CD8-positive, alpha-beta memory T cell (primary cell): Measurements from ENCODE around the gene FHL1. TPM values are rescaled to one million over a fixed set of nuclear protein-coding genes. Genes with fewer than 3 reads are reported as not detected.
"Not testable (repeated sequence)": the region's sequence is repeated elsewhere in the genome, so short reads cannot be mapped to it uniquely, and the experiment has no call there.

ENCODE experiments used
- CTCF ChIA-PET: fragments of 350-600 bp; sonication (Branson Sonifier 250); formaldehyde crosslinking; loops from one replicate; lab custom pipeline; 2021; ENCODE audit warnings: antibody characterized with exemption; lab: Charles Lee
- POLR2A ChIA-PET: fragments of 350-600 bp; sonication (Branson Sonifier 250); formaldehyde crosslinking; loops from one replicate; lab custom pipeline; 2021; ENCODE audit warnings: antibody characterized with exemption; lab: Charles Lee
- DNase-seq, 5 donors: peaks; one replicate each; pipeline versions ENCODE4 v3.0.0 to v3.0.0-alpha.2; 2020 to 2022; ENCODE audit warnings: mixed read lengths in 1 of 5
- H3K27ac ChIP-seq: one replicate; pipeline ENCODE4 v1.7.0; 2013; ENCODE audit warnings: low read depth, mild to moderate bottlenecking, low read length, moderate library complexity
- H3K27me3 ChIP-seq: 2 replicates; pipeline ENCODE4 v1.7.0; 2013; ENCODE audit warnings: low read length, mild to moderate bottlenecking; ENCODE audit not compliant: insufficient read depth, poor library complexity, severe bottlenecking
- H3K36me3 ChIP-seq: 2 replicates; pipeline ENCODE4 v1.7.0; 2013; ENCODE audit warnings: mild to moderate bottlenecking, low read length, moderate library complexity; ENCODE audit not compliant: insufficient read depth
- H3K4me1 ChIP-seq: 2 replicates; pipeline ENCODE4 v1.7.0; 2013; ENCODE audit warnings: mild to moderate bottlenecking, low read length, moderate library complexity; ENCODE audit not compliant: insufficient read depth
- H3K4me3 ChIP-seq: 2 replicates; pipeline ENCODE4 v1.7.0; 2013; ENCODE audit warnings: mild to moderate bottlenecking, low read length
- H3K9me3 ChIP-seq: 2 replicates; pipeline ENCODE4 v1.7.0; 2013; ENCODE audit warnings: mild to moderate bottlenecking, low read length
- H3K27ac Mint-ChIP-seq, 8 donors: one replicate each; pipeline ENCODE4 v1.8.0; 2020 to 2021; ENCODE audit warnings: mixed read lengths in 8 of 8, mild to moderate bottlenecking in 6 of 8, inconsistent platforms in 3 of 8, moderate library complexity in 3 of 8
- H3K27me3 Mint-ChIP-seq, 2 donors: one replicate each; pipeline ENCODE4 v1.8.0; 2020 to 2021; ENCODE audit warnings: mixed read lengths in 2 of 2, mild to moderate bottlenecking in 1 of 2, moderate library complexity in 1 of 2
- H3K36me3 Mint-ChIP-seq, 3 donors: one replicate each; pipeline ENCODE4 v1.8.0; 2020 to 2021; ENCODE audit warnings: mixed read lengths in 3 of 3, inconsistent platforms in 1 of 3, mild to moderate bottlenecking in 1 of 3
- H3K4me1 Mint-ChIP-seq, 3 donors: one replicate each; pipeline ENCODE4 v1.8.0; 2020 to 2021; ENCODE audit warnings: mixed read lengths in 3 of 3, inconsistent platforms in 1 of 3, mild to moderate bottlenecking in 1 of 3
- H3K4me3 Mint-ChIP-seq, 7 donors: one replicate each; pipeline ENCODE4 v1.8.0; 2020 to 2021; ENCODE audit warnings: mixed read lengths in 7 of 7, mild to moderate bottlenecking in 6 of 7, moderate library complexity in 4 of 7, inconsistent platforms in 2 of 7
- H3K9me3 Mint-ChIP-seq, 5 donors: one replicate each; pipeline ENCODE4 v1.8.0; 2020 to 2022; ENCODE audit warnings: mixed read lengths in 5 of 5, mild to moderate bottlenecking in 3 of 5, moderate library complexity in 2 of 5, inconsistent platforms in 1 of 5
- polyA plus RNA-seq: library from polyadenylated mRNA; unstranded; fragments of 300-500 nt; fragmentation: Illumina TruSeq; gene quantifications from one replicate; pipeline ENCODE4 v1.2.3, GENCODE V29; 2021
- total RNA-seq, 2 experiments: library from RNA; stranded (reverse); gene quantifications; one replicate each; pipeline ENCODE4 v1.2.3, GENCODE V29; 2021

FHL1 gene
- total RNA-seq (1 to 10 TPM; 7.5 to 8.1 TPM), polyA plus RNA-seq (18.5 TPM)

DNA sequence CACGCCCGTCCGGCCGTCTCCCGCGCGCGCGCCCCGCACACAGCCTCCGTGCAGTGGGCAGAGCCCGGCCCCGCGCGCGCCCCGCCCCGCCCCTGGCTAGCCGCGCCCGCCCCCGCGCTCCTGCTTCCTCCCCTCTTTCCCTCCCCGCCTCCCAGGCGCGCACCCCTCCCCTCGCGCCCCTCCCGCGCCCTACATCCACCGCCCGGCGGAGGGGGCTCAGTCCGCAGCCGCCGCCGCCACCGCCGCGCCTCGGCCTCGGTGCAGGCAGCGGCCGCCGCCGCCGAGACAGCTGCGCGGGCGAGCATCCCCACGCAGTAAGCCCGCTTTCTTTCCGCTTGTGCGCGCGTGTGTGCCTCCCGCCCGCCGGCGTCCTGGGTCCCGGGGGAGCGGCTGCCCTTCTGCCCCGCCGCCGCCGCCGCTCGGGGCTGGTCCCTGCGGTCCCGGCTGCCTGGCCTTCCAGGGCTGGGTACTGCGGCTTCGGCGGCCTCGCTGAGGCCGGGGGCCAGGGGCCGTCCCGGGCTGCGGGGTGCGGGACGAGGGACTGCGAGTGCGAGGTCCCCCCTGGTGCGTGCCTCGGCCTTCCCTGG is at the start of gene FHL1:
Gene FHL1, plus strand, starts transcription at position 219 of the 587 bp plus-strand sequence.
- Mint-ChIP-seq H3K27me3 (peaks cover 0 to 8% of the 10 kb centered on the region in 2 donors), H3K9me3 (no peaks in the 10 kb centered on the region), H3K27ac (peak within 1 kb of the TSS; percentile 56 to 93 (median 78)), H3K4me1 (peaks cover 21 to 40% (median 30%) of the 10 kb centered on the region in 3 donors), H3K4me3 (peak within 1 kb of the TSS; percentile 83 to 95 (median 87)), H3K36me3 (peaks cover 0 to 1% (median 0%) of the 10 kb centered on the region in 3 donors)
- CTCF ChIA-PET, result no interaction called here
- Histone ChIP-seq H3K9me3 (no peaks in the 10 kb centered on the region), H3K4me1 (peaks cover 21% of the 10 kb centered on the region), H3K4me3 (peak within 1 kb of the TSS; percentile 56), H3K27ac (no peak within 1 kb of the TSS), H3K27me3 (no peaks in the 10 kb centered on the region), H3K36me3 (no peaks in the 10 kb centered on the region)
- POLR2A ChIA-PET, result no interaction called here
- peak; percentile 35 to 62 (median 50) for DNase-seq

DNA sequence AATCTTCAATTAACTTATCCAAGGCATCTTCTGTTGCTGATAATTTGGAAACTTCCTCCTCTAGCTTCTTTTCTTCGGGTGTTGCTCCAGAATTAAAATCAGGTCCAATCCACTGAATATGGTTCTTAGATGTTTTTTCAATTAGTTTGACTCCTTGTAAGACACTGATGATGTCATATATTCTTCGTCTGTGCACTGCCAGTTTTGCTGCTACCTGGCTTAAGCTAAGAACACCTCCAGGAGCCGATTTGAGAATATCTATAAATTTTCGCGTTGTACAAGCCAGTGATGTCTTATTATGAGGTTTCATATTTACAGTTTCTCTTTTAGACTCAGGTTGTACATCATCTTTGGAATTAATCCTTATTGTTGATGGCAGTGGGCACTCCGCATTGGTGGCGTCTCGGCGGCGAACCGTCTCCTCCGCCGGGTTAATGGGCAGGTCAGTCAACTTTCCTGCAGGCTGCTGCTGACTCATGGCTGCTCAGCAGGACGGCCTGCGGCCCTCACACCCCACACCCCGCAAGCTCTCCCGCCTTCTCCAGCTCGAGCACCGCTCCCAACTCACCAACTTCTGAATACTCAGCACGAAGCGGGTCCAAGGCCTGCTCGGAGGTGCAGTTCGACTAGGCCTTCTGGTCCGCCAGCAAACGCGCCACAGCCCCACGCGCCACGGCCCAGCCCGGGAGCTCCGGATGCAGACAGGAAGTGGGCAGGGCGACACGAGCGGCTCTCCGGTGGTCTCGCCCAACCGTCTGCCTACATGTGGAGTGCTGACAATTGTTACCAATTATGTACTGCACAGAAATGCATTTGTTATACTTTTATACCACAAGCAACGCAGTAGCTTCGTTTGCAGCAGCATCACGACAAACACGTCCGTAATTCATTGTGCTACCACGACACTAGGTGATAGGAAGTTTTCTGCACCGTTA is 49.2 kb upstream of the FHL1 start:
- CTCF ChIA-PET, result no interaction called here
- H3K9me3 ChIP-seq, result no peaks in the 10 kb centered on the region

DNA sequence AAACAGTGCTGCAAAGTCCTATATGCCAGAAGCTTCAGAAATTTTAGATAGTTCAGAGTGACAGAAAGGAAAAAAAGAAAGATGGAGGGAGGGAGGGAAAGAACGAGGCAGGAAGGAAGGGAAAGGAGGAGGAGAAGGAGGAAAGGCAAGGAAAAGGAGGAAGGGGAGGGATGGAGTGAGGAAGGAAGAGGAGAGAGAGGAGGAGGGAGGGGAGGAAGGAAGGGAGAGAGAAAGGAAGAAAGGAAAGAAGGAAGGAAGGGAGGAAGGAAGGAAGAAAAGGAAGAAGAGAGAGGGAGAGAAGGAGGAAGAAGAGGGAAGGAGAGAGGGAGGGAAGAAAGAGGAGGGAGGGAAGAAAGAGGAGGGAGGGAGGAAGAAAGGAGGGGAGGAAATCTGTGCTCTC is 42.4 kb upstream of the FHL1 start:
- H3K4me3 ChIP-seq, result no peak overlapping the region
- H3K27me3 ChIP-seq, result no peaks in the 10 kb centered on the region
- H3K27ac Mint-ChIP-seq, result no peak overlapping the region
- H3K36me3 Mint-ChIP-seq, result peaks cover 0 to 4% (median 0%) of the 10 kb centered on the region in 3 donors
- H3K4me1 Mint-ChIP-seq, result no peaks in the 10 kb centered on the region
- peaks cover 4 to 13% of the 10 kb centered on the region in 2 donors for H3K27me3 Mint-ChIP-seq
- no peaks in the 10 kb centered on the region for H3K4me1 ChIP-seq
- H3K9me3 ChIP-seq, result no peaks in the 10 kb centered on the region
- no peaks in the 10 kb centered on the region for H3K9me3 Mint-ChIP-seq
- H3K27ac ChIP-seq, result no peak overlapping the region
- ChIA-PET POLR2A (no interaction called here), CTCF (no interaction called here)
- H3K4me3 Mint-ChIP-seq, result no peak overlapping the region
- H3K36me3 ChIP-seq, result no peaks in the 10 kb centered on the region
- DNase-seq, result no peak

More for the DNA sequence above, 49.2 kb upstream of the FHL1 start:
- Mint-ChIP-seq H3K27ac (no peak overlapping the region), H3K4me3 (no peak overlapping the region), H3K36me3 (no peaks in the 10 kb centered on the region), H3K27me3 (peaks cover 0 to 10% of the 10 kb centered on the region in 2 donors), H3K4me1 (no peaks in the 10 kb centered on the region), H3K9me3 (no peaks in the 10 kb centered on the region)
- POLR2A ChIA-PET, result no interaction called here
- Histone ChIP-seq H3K4me3 (no peak overlapping the region), H3K4me1 (no peaks in the 10 kb centered on the region), H3K36me3 (no peaks in the 10 kb centered on the region), H3K27me3 (no peaks in the 10 kb centered on the region), H3K27ac (no peak overlapping the region)
- no peak for DNase-seq

DNA sequence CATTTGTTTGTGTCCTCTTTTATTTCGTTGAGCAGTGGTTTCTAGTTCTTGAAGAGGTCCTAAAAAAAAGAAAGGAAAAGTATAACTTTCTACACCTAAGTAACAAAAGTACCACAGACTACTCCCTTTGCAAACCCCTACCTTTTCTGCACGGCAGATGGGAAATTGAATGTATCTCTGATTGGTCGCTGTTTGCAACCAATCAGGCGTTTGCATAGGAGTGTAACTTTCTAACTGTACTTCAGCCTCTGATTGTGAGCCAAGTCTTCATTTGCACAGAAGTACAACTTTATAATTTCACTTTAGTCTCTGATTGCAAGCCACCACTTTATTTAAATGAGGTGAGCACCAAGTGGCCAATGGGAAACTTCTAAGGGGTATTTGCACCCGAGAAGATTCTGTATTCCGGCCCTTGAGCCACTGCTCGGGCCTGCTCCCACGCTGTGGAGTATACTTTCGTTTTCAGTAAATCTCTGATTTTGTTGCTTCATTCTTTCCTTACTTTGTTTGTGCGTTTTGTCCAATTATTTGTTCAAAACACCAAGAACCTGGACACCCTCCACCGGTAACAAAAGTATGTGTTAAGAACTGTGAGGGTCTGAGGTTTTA is 40.3 kb upstream of the FHL1 start:
- peaks cover 4 to 12% of the 10 kb centered on the region in 2 donors for H3K27me3 Mint-ChIP-seq
- H3K4me1 Mint-ChIP-seq, result no peaks in the 10 kb centered on the region
- peaks cover 0 to 4% (median 0%) of the 10 kb centered on the region in 3 donors for H3K36me3 Mint-ChIP-seq
- H3K4me3 Mint-ChIP-seq, result no peak overlapping the region
- Histone ChIP-seq H3K4me1 (no peaks in the 10 kb centered on the region), H3K9me3 (no peaks in the 10 kb centered on the region), H3K27me3 (no peaks in the 10 kb centered on the region), H3K36me3 (no peaks in the 10 kb centered on the region), H3K4me3 (no peak overlapping the region), H3K27ac (no peak overlapping the region)
- ChIA-PET POLR2A (no interaction called here), CTCF (no interaction called here)
- no peak overlapping the region for H3K27ac Mint-ChIP-seq
- no peak for DNase-seq
- peaks cover 0 to 5% (median 0%) of the 10 kb centered on the region in 5 donors for H3K9me3 Mint-ChIP-seq

DNA sequence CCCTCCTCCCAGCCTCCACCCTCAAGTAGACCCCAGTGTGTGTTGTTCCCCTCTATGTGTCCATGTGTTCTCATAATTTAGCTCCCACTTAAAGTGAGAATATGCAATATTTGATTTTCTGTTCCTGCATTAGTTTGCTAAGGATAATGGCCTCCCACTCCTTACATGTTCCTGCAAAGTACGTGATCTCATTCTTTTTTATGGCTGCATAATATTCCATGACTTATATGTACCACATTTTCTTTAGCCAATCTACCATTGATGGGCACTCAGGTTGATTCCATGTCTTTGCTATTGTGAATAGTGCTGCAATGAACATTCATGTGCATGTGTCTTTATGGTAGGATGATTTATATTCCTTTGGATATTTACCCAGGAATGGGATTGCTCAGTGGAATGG is 38.4 kb upstream of the FHL1 start:
- H3K9me3 ChIP-seq, H3K27me3 ChIP-seq, H3K27ac ChIP-seq, H3K9me3 Mint-ChIP-seq, H3K36me3 Mint-ChIP-seq, H3K36me3 ChIP-seq, H3K4me3 Mint-ChIP-seq, POLR2A ChIA-PET, H3K27ac Mint-ChIP-seq, H3K4me3 ChIP-seq, H3K4me1 ChIP-seq, H3K4me1 Mint-ChIP-seq, DNase-seq, CTCF ChIA-PET: not testable (repeated sequence)
- H3K27me3 Mint-ChIP-seq, result peaks cover 4 to 12% of the 10 kb centered on the region in 2 donors

DNA sequence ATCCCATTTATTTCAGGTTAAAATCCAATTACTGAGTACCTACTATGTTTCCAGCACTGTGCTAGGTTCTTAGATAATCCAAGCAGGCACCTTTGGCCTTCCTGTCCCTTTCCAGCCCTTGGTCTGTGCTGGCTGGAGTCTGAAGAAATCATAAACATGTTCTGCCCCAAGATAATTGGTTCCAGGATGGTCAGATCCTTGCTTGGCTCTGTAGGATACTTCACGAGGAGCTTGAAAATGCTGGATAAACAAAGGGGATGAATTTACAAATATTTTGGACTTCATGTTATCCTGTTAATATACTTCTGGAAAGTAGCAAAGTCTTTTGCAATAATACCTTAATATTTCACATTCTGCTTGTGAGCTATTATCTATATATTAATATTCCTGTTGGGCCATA is 35.0 kb upstream of the FHL1 start:
- DNase-seq, result no peak
- H3K4me1 ChIP-seq, result no peaks in the 10 kb centered on the region
- H3K27ac ChIP-seq, result no peak overlapping the region
- no peak overlapping the region for H3K27ac Mint-ChIP-seq
- H3K9me3 Mint-ChIP-seq, result peaks cover 0 to 5% (median 0%) of the 10 kb centered on the region in 5 donors
- ChIA-PET POLR2A (no interaction called here), CTCF (no interaction called here)
- no peaks in the 10 kb centered on the region for H3K27me3 ChIP-seq
- no peaks in the 10 kb centered on the region for H3K9me3 ChIP-seq
- no peak overlapping the region for H3K4me3 ChIP-seq
- H3K4me3 Mint-ChIP-seq, result no peak overlapping the region
- no peaks in the 10 kb centered on the region for H3K4me1 Mint-ChIP-seq
- peaks cover 0 to 4% (median 0%) of the 10 kb centered on the region in 3 donors for H3K36me3 Mint-ChIP-seq
- H3K27me3 Mint-ChIP-seq, result peaks cover 0 to 11% of the 10 kb centered on the region in 2 donors
- no peaks in the 10 kb centered on the region for H3K36me3 ChIP-seq

DNA sequence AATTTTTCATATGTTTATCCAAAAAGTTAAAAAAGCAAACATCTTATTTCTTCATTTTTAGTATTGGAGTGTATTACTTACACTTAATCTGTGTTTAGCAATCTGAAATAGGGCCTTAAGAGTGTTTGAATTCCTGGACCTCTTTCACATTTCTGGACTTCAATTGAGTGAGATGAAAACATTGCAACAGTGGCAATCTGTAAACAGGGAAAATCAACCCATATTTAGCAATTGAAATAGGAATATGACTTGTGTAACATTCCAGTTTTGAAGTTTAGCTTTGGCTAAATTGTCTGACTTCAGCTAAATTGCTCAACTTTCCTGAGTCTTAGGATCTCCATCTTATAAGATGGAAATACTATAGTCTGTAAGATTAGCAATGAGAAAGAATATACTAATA is 34.6 kb upstream of the FHL1 start:
- Mint-ChIP-seq H3K4me1 (no peaks in the 10 kb centered on the region), H3K27me3 (peaks cover 0 to 11% of the 10 kb centered on the region in 2 donors), H3K9me3 (peaks cover 0 to 5% (median 0%) of the 10 kb centered on the region in 5 donors), H3K4me3 (no peak overlapping the region), H3K27ac (no peak overlapping the region), H3K36me3 (peaks cover 0 to 4% (median 0%) of the 10 kb centered on the region in 3 donors)
- no peak overlapping the region for H3K27ac ChIP-seq
- ChIA-PET POLR2A (no interaction called here), CTCF (no interaction called here)
- DNase-seq, result no peak
- H3K9me3 ChIP-seq, result no peaks in the 10 kb centered on the region
- no peaks in the 10 kb centered on the region for H3K4me1 ChIP-seq
- H3K27me3 ChIP-seq, result no peaks in the 10 kb centered on the region
- no peaks in the 10 kb centered on the region for H3K36me3 ChIP-seq
- no peak overlapping the region for H3K4me3 ChIP-seq
